NCI-H2227 (cell line): ENCODE measurements around the gene TMED4.

ENCODE experiments used
- DNase-seq: peaks from one replicate; lab custom pipeline; 2025; ENCODE audit not compliant: unreplicated experiment; lab: John Stamatoyannopoulos, UW

Gene TMED4

GRCh38 chr7:44581879-44582603 lies at the start of gene TMED4:
TSS of gene TMED4 (minus strand) at chr7:44582231. CDS start at chr7:44582206, 25 bp downstream.
- peak; percentile 98 for DNase-seq

DNA sequence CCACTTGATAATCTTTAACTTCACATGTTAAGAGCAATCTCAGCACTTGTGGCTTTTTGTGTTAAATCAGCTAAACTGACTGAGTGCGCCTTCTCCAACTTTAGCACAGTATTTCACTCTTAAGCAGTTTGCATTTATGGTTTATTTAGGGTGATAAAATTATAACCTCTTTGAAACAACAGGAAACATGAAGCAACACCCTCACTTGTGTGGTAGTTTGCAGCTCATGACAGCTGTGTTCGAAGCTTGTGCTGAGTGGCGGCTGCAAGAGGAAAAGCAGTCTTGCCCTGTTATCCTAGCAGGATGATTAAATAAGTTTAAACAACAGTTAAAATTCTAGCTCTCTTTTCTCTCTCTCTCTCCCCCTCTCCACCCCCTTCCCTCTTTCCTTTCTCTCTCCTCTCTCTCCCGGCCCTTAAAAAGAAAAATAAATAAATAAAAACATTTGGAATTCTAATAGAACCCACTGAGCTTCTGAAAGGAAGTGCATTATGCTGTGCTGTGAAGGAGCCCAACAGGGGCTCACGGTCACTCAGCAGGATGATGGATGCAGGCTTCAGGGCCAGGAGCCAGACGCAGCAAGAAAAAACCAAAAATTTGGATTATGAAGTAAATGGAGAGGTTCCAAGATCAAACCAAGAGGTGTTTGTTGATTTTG lies 49.6 kb upstream of the TMED4 start:
- DNase-seq: no peak

- DNase-seq: no peak
Measured at GRCh38 chr7:44630792-44631457, 48.9 kb upstream of the TMED4 start.

DNA sequence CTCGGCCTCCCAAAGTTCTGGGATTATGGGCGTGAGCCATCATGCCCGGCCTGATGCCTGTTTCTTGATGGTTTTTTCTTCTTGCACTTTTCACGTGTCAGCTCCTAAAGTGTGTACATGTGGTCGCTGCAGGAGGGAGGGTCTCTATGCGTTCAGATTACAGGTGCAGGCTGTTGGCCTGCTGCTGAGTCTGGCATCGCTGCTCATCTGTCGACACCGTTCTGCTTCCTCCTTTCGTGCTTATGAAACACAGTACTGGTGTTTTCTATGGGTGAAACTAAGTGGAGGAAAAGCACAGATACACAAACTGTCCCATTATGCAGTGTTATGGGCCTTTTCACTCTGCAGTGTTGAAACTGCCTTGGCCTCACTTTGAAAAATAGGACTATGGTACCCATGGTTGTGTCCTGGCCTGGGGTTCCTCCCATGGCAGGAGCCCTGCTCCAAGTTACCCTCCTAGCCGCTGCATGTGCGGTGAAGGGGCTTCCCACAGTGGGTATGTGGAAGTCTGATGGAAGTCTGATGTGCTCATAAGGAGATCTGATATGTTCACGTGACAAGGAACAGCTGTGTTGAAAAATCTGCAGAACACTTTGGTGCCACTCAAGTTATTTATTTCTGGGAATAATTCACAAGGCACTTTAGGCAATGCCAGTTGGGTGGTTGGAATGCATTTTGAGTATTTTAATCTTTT lies 47.9 kb upstream of the TMED4 start:
- no peak for DNase-seq

DNA sequence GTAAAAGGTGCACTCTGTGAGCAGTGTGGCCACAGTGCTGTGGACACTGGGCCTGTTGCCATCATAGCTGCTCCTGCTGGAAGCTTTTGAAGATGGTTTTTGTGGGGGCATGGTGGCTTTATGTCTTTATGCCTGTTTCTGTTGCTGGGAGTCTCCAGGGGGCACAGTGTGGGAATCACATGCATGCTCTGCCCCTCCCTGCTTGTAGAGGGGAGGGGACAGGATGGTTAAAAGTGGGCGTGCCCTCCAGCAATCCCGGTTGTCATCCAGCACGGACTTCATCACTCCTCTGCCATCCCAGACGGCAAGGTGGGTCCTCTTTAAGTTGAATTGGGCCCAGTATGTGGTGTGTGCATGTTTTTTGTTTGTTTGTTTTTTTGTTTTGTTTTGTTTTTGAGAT lies 44.6 kb upstream of the TMED4 start:
- no peak for DNase-seq

DNA sequence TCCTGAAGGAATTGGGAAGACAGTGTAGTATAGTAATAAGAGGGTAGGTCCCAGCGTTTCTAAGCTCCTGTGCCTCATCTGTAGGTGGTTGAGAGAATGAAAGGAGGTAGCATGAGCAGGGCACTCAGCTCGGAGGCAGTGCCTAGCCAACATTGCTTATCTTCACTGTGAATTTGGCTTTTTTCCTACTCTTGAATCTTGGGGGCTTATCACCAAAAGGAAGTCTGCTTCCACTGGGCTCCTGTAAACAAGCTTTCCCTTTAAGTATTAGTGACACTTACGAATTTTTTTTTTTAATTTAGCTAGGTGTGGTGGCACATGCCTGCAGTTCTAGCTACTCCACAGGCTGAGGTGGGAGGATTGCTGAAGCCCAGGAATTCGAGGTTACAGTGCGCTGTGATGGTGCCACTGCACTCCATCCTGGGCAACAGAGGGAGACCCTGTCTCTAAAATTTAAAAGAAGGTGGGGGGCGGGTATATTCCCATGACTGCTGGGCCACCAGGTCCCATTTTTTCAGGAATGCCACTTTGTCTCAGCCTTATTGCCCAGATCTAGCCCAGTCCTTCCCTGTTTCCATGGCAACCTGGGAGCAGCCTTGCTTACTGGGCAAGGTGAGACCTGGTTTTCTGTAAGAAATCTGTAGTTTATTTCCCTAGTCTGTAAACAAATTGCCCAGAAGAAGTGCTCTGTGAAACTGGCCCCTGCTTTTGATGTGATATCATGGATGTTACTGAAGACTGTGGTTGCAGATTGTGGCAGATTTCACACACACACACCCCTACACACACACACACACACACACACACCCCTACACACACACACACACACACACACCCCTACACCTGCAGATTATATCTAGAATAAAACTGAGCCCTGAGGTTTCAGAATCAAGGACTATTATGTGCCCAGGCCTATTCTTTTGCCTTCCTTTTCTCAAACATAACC lies 43.8 kb upstream of the TMED4 start:
- peak; percentile 6 for DNase-seq

- no peak for DNase-seq
Measured at GRCh38 chr7:44624318-44624717, 42.3 kb upstream of the TMED4 start.

DNA sequence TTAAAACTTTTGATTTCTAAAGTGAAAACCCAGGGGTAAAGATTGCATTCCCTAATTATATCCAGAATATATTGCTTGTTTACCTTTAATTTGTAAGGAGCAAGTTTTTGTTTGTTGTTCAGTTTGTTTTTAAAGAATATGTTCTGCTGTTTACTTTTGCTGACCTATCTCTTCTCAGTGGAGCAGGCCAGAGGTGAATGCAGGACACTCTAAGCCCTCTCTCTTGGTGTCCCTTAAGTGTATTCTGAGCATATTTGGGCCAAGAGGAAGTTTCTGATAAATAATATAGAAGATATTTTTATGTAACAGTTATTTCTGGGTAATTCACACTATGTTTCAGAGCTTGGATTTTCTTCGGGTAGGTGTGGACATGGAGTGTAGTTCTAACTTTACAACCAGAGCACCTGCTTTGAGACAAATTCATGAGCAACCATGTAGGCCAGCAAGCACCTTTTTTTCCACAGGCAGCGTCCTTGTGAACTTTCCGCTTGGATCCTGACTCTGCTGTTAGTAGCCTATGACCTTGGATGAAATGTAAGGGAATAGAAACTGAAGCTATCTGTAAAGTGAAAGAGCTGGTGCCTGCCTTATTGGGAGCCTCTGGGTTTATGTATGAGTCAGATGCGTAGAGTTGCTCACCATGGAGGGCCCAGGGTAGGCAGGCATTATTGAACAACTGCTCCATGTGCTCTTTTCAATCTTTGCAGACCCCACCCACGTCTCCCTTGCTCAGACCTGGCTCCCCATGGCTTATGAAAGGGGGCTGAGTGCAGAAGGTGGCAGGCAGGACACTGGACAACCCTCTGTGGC lies 40.5 kb upstream of the TMED4 start:
- DNase-seq: no peak

DNA sequence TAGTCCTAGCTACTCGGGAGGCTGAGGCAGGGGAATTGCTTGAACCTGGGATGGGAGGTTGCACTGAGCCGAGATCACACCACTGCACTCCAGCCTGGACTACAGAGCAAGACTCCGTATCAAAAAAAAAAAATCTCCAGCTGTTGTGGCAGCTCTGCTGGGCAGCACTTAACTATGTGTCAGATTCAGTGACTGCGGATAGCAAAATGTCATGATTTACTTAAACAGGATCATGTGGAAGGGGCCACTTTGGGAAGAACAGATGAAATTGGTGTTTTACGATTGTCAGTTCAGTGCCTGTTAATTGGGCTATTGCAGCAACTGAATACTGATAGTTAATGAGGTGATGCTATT lies 39.7 kb upstream of the TMED4 start:
- no peak for DNase-seq

DNA sequence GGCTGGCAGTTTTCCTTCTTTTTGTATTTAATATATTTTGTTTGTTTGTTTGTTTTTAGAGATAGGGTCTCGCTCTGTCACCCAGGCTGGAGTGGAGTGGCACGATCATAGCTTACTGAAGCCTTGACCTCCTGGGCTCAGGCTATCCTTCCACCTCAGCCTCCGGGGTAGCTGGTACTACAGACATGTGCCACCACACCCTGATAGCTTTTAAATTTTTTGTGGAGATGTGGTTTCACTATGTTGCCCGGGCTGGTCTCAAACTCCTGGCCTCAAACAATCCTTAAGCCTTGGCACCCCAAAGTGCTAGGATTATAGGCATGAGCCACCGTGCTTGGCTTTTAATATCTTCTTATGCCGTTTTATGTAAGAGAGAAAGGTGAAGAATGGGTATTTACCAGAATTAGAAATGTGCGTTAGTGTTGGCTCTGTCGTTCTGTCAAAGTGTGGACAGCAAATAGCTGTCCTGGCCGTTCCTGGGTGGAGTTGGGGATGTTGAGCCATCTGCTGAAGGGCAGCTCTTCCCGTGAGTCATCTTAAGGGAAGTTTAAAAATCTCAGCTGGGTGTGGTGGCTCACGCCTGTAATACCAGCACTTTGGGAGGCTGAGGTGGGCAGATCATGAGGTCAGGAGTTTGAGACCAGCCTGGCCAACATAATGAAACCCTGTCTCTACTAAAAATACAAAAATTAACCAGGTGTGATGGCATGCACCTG lies 39.2 kb upstream of the TMED4 start:
- DNase-seq: no peak

DNA sequence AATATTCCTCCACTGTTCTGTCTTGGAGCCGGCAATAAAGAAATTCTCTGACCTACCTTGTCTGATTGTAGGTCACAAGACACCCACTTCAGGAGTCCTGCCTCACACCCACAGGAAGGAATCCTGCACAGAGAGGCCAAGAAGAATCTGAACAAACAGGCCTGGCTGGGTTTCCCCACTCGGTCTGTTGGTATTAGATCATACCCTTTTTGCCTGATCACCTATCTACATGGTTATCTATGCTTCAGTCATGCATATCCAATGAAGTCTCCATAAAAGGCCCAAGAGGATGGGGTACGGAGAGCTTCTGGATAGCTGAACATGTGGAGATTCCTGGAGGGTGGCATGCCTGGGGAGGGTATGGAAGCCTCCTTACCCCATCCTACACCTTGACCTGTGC lies 36.7 kb upstream of the TMED4 start:
- no peak for DNase-seq

- no peak for DNase-seq
Measured at GRCh38 chr7:44618045-44618444, 36.0 kb upstream of the TMED4 start.

DNA sequence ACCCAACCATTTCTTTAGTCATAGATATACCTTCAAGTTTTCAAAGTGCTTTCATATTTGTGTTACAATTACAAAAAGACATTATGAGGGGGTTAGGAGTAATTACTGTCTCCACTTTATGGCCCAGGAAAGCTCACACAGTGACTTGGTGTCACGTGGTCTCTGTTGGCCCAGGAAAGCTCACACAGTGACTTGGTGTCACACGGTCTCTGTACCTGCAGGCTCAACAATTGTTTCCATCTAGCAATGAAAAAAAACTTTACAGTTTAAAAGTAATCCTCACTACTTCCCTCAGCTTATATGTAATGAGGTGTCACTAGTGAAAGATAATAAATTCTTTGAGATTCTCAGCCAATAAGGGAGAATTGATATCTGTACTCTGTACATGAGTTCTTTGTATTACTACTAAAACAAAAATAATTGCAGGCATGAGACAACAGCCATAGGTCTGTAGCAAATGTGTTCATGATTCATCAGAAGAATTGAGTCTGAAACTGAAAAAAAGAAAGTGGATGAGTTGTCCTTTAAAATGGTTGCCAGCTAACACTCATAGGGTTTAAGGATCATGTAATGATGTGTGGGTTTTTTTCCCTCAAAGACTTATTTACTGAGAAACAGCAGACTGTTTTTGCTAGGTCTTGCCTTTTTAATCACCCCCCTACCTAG lies 35.3 kb upstream of the TMED4 start:
- no peak for DNase-seq

- no peak for DNase-seq
Measured at GRCh38 chr7:44616545-44616944, 34.5 kb upstream of the TMED4 start.

DNA sequence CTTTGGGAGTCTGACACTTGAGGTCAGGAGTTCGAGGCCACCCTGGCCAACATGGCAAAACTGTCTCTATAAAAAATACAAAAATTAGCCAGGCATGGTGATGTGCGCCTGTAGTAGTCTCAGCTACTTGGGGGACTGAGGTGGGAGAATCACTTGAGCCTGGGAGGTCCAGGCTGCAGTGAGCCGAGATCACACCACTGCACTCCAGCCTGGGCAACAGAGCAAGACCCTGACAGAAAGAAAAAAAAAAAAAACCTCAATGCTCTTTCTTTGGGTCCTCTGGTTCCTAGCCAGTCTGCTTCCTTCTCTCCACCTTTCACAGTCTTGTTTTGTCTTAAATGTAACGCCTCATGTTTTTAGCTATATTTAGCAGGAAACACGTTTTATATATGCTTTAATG lies 33.8 kb upstream of the TMED4 start:
- DNase-seq: no peak

DNA sequence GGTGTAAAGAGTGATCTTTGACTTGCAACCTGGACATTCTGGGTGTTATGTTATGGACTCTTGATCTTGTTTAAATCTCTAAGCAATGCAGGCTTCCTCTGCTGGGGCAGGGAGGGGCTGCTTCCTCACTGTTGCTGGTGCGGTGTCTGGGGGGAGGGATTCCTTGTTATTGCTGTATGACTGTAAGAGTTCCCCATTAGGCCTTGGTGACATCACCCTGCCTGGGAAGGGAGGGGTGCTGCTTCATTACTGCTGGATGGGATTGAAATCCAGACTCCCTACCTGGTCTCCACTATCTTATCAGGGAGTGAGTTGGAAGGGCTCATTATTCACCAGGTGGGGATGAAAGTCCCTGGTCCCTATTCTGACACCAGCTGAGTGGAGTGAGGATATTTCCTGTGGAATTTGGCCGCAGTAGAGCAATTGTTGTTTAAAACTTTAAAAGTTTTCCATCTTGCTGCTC lies 33.1 kb upstream of the TMED4 start:
- DNase-seq: no peak

DNA sequence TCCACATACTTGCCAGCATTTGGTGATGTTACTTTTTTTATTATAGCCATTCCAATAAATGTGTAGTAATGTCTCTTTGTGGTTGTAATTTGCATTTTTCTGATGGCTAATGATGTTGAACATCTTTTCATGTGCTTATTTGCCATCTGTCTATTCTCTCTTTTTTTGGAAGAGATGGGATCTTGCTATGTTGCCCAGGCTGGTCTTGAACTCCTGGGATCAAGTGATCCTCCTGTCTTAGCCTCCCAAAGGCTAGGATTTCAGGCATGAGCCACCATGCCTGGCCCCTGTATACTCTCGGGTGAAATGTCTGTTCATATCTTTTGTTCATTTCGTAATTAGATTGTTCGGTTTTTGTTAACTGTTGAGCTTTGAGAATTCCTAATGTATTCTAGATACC lies 27.8 kb upstream of the TMED4 start:
- no peak for DNase-seq

DNA sequence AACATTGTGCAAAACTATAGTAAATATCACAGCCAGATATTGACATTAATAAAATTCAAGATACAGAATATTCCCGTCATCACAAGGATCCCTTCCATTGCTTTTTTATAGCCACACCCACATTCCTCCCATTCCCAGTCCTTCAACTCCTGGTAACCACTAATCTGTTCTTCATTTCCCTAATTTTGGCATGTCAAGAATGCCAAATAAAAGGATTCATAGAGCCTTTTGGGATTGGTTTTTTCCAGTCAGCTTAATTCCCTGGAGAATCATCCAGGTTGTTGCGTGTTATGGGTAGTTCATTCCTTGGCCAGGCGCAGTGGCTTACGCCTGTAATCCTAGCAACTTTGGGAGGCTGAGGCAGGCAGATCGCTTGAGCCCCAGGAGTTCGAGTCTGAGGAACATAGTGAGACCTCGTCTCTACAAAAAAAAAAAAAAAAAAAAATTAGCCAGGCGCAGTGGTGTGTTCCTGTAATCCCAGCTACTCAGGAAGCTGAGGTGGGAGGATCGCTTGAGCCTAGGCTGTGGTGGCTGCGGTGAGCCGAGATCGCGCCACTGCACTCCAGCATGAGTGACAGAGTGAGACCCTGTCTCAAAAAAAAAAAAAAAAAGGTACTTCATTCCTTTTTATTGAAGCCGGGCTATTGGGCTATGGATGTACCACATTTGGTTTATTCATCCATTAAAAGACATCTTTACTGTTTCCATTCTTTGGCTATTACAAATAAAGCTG lies 27.1 kb upstream of the TMED4 start:
- no peak for DNase-seq
